WTC11 (cell line): ENCODE results near the gene CABCOCO1. TPM values are rescaled to one million over a fixed set of nuclear protein-coding genes. Genes with fewer than 3 reads are reported as not detected.

Source experiments
- ATAC-seq: fragments of 200-7000 bp; cut with Tn5 transposase; 2 replicates; pipeline ENCODE4 v1.10.0; 2021; ENCODE audit warnings: mild to moderate bottlenecking, moderate library complexity
- CTCF ChIA-PET: fragments of 300-600 bp; sonication (Branson Sonifier 250); formaldehyde crosslinking; loops from one replicate; lab custom pipeline; 2021; ENCODE audit warnings: antibody characterized with exemption; lab: Charles Lee
- POLR2A ChIA-PET: fragments of 350-600 bp; sonication (Branson Sonifier 250); formaldehyde crosslinking; loops from one replicate; lab custom pipeline; 2021; ENCODE audit warnings: antibody characterized with exemption; lab: Charles Lee
- DNase-seq: peaks from one replicate; pipeline ENCODE4 v3.0.0; 2021; ENCODE audit warnings: low spot score
- H3K27ac Mint-ChIP-seq: 2 replicates; pipeline ENCODE4 v1.8.0; 2021; ENCODE audit warnings: mixed read lengths
- H3K27me3 Mint-ChIP-seq: 2 replicates; pipeline ENCODE4 v1.8.0; 2021; ENCODE audit warnings: low read depth, mild to moderate bottlenecking, moderate library complexity, mixed read lengths
- H3K36me3 Mint-ChIP-seq: 2 replicates; pipeline ENCODE4 v1.8.0; 2021; ENCODE audit warnings: mixed read lengths
- H3K4me1 Mint-ChIP-seq: 2 replicates; pipeline ENCODE4 v1.8.0; 2022; ENCODE audit warnings: mixed read lengths
- H3K4me3 Mint-ChIP-seq: 2 replicates; pipeline ENCODE4 v1.8.0; 2021; ENCODE audit warnings: mild to moderate bottlenecking, moderate library complexity, mixed read lengths
- H3K9me3 Mint-ChIP-seq: 2 replicates; pipeline ENCODE4 v1.8.0; 2021; ENCODE audit warnings: mixed read lengths
- EMX1 ChIP-seq: fragments of 250-450 bp; sonication (Bioruptor Pico); IDR thresholded peaks from 2 replicates; pipeline ENCODE4 v1.8.0; 2021; ENCODE audit warnings: mild to moderate bottlenecking
- ESRRA ChIP-seq: sonication (generic); formaldehyde crosslinking; IDR thresholded peaks from 2 replicates; pipeline ENCODE4 v1.8.1; 2022; ENCODE audit warnings: mild to moderate bottlenecking, missing genetic modification reagents, borderline replicate concordance
- ETV6 ChIP-seq: sonication (generic); formaldehyde crosslinking; IDR thresholded peaks from 2 replicates; pipeline ENCODE4 v1.8.1; 2022; ENCODE audit warnings: mild to moderate bottlenecking, missing genetic modification reagents
- FOXJ3 ChIP-seq: sonication (generic); formaldehyde crosslinking; IDR thresholded peaks from 2 replicates; pipeline ENCODE4 v1.9.0; 2021; ENCODE audit warnings: missing genetic modification reagents, mild to moderate bottlenecking, borderline replicate concordance
- GRHL2 ChIP-seq: fragments of 250-450 bp; sonication (Bioruptor Pico); IDR thresholded peaks from 2 replicates; pipeline ENCODE4 v1.8.0; 2022; ENCODE audit warnings: mild to moderate bottlenecking, moderate library complexity; ENCODE audit not compliant: insufficient replicate concordance, severe bottlenecking
- NFATC4 ChIP-seq: fragments of 250-450 bp; sonication (Bioruptor Pico); IDR thresholded peaks from 2 replicates; pipeline ENCODE4 v1.9.0; 2021; ENCODE audit warnings: mild to moderate bottlenecking
- NR2C2 ChIP-seq: sonication (generic); formaldehyde crosslinking; IDR thresholded peaks from 2 replicates; pipeline ENCODE4 v1.8.0; 2022; ENCODE audit warnings: mild to moderate bottlenecking, missing genetic modification reagents
- OVOL2 ChIP-seq: fragments of 250-450 bp; sonication (Bioruptor Pico); IDR thresholded peaks from 2 replicates; pipeline ENCODE4 v1.9.0; 2021; ENCODE audit warnings: mild to moderate bottlenecking, borderline replicate concordance
- PRRX2 ChIP-seq: fragments of 250-450 bp; sonication (Bioruptor Pico); IDR thresholded peaks from 2 replicates; pipeline ENCODE4 v1.8.0; 2021; ENCODE audit warnings: mild to moderate bottlenecking
- SMAD3 ChIP-seq: sonication (generic); formaldehyde crosslinking; IDR thresholded peaks from 2 replicates; pipeline ENCODE4 v1.8.0; 2022; ENCODE audit warnings: missing genetic modification reagents, mild to moderate bottlenecking, borderline replicate concordance
- SMAD4 ChIP-seq: sonication (generic); formaldehyde crosslinking; IDR thresholded peaks from 2 replicates; pipeline ENCODE4 v1.8.0; 2022; ENCODE audit warnings: mild to moderate bottlenecking, missing genetic modification reagents
- ZNF121 ChIP-seq: sonication (generic); formaldehyde crosslinking; IDR thresholded peaks from 2 replicates; pipeline ENCODE4 v1.8.0; 2023; ENCODE audit warnings: missing genetic modification reagents
- ZNF396 ChIP-seq: fragments of 250-450 bp; sonication (Bioruptor Pico); IDR thresholded peaks from 2 replicates; pipeline ENCODE4 v1.8.0; 2021; ENCODE audit warnings: mild to moderate bottlenecking, moderate library complexity, borderline replicate concordance
- total RNA-seq: library from RNA; stranded (reverse); gene quantifications from 3 replicates; pipeline ENCODE4 v1.2.3, GENCODE V29; 2021
- TF ChIP-seq, protein P1 (sequence below): sonication (generic); formaldehyde crosslinking; IDR thresholded peaks from 2 replicates; pipeline ENCODE4 v1.8.1; 2023; ENCODE audit warnings: mild to moderate bottlenecking, missing genetic modification reagents, borderline replicate concordance
- TF ChIP-seq, protein P2 (sequence below): sonication (generic); formaldehyde crosslinking; IDR thresholded peaks from 2 replicates; pipeline ENCODE4 v1.8.0; 2023; ENCODE audit warnings: missing genetic modification reagents
- TF ChIP-seq, protein P3 (sequence below): fragments of 250-450 bp; sonication (Bioruptor Pico); IDR thresholded peaks from 2 replicates; pipeline ENCODE4 v1.9.0; 2021; ENCODE audit warnings: mild to moderate bottlenecking, borderline replicate concordance
- TF ChIP-seq, protein P4 (sequence below): fragments of 250-450 bp; sonication (Bioruptor Pico); IDR thresholded peaks from 2 replicates; pipeline ENCODE4 v2.1.2; 2022; ENCODE audit warnings: mild to moderate bottlenecking, moderate library complexity
- TF ChIP-seq, protein P5 (sequence below): sonication (generic); formaldehyde crosslinking; IDR thresholded peaks from 2 replicates; pipeline ENCODE4 v1.8.0; 2022; ENCODE audit warnings: mild to moderate bottlenecking, missing genetic modification reagents
- TF ChIP-seq, protein P6 (sequence below): sonication (generic); formaldehyde crosslinking; IDR thresholded peaks from 2 replicates; pipeline ENCODE4 v1.8.0; 2023; ENCODE audit warnings: missing genetic modification reagents, mild to moderate bottlenecking, borderline replicate concordance
- TF ChIP-seq, protein P7 (sequence below): sonication (generic); formaldehyde crosslinking; IDR thresholded peaks from 2 replicates; pipeline ENCODE4 v1.8.0; 2022; ENCODE audit warnings: mild to moderate bottlenecking, missing genetic modification reagents

Gene CABCOCO1
- total RNA-seq, 1 experiment from 2014 or later: not detected

DNA sequence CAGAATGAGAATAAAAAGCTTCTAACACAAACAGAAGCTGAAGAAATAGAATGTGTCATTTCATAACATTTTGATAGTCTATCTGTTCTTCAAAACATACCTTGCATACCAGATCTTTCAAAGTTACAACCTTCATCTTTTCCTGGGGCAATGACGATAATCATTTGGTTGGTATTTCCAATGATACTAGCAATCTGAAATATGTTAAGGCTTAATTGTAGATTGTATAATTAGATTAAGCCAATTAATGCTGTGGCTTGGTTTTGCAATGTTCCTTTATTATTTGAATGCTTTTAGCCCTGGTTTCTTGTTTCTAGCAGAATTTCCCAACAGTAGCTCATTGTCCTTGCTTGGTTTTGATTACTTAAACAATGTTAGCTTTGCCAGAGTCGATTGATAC is 84.6 kb downstream of the CABCOCO1 start (continued):
- TF ChIP-seq, protein P1, sequence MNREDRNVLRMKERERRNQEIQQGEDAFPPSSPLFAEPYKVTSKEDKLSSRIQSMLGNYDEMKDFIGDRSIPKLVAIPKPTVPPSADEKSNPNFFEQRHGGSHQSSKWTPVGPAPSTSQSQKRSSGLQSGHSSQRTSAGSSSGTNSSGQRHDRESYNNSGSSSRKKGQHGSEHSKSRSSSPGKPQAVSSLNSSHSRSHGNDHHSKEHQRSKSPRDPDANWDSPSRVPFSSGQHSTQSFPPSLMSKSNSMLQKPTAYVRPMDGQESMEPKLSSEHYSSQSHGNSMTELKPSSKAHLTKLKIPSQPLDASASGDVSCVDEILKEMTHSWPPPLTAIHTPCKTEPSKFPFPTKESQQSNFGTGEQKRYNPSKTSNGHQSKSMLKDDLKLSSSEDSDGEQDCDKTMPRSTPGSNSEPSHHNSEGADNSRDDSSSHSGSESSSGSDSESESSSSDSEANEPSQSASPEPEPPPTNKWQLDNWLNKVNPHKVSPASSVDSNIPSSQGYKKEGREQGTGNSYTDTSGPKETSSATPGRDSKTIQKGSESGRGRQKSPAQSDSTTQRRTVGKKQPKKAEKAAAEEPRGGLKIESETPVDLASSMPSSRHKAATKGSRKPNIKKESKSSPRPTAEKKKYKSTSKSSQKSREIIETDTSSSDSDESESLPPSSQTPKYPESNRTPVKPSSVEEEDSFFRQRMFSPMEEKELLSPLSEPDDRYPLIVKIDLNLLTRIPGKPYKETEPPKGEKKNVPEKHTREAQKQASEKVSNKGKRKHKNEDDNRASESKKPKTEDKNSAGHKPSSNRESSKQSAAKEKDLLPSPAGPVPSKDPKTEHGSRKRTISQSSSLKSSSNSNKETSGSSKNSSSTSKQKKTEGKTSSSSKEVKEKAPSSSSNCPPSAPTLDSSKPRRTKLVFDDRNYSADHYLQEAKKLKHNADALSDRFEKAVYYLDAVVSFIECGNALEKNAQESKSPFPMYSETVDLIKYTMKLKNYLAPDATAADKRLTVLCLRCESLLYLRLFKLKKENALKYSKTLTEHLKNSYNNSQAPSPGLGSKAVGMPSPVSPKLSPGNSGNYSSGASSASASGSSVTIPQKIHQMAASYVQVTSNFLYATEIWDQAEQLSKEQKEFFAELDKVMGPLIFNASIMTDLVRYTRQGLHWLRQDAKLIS (CRISPR knock-in tag): no peak

DNA sequence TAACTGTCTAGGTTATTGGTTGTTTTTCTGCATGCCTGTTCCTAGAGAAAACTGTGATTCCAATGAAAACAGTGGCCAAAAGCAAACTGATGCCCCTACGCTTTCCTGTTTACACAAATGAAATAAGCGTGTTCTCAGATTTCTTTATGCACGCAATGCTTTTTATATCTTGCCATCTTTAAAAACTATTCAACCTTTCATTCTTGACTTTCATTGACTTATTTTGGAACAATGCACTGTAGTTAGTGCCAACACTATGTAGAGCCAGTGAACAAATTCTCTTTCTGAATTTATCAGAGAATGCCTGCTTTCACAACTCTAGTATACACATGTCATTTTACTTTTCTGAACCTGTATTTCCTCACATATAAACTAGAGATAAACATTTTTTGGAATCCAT is 86.6 kb downstream of the CABCOCO1 start:
- ChIA-PET POLR2A (no interaction called here), CTCF (interaction anchor here (0.6 kb wide), 1 partner anchor 148 kb away, joined by 4 read pairs; no protein-coding TSS in a partner anchor)
- Mint-ChIP-seq H3K36me3 (no peaks in the 10 kb centered on the region), H3K27ac (no peak overlapping the region), H3K4me3 (no peak overlapping the region), H3K9me3 (peaks cover 4% of the 10 kb centered on the region), H3K4me1 (peaks cover 30% of the 10 kb centered on the region), H3K27me3 (no peaks in the 10 kb centered on the region)
- DNase-seq (no peak), ATAC-seq (no peak)
- TF ChIP-seq, protein P2, sequence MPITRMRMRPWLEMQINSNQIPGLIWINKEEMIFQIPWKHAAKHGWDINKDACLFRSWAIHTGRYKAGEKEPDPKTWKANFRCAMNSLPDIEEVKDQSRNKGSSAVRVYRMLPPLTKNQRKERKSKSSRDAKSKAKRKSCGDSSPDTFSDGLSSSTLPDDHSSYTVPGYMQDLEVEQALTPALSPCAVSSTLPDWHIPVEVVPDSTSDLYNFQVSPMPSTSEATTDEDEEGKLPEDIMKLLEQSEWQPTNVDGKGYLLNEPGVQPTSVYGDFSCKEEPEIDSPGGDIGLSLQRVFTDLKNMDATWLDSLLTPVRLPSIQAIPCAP (CRISPR knock-in tag): no peak
- TF ChIP-seq, protein P3, sequence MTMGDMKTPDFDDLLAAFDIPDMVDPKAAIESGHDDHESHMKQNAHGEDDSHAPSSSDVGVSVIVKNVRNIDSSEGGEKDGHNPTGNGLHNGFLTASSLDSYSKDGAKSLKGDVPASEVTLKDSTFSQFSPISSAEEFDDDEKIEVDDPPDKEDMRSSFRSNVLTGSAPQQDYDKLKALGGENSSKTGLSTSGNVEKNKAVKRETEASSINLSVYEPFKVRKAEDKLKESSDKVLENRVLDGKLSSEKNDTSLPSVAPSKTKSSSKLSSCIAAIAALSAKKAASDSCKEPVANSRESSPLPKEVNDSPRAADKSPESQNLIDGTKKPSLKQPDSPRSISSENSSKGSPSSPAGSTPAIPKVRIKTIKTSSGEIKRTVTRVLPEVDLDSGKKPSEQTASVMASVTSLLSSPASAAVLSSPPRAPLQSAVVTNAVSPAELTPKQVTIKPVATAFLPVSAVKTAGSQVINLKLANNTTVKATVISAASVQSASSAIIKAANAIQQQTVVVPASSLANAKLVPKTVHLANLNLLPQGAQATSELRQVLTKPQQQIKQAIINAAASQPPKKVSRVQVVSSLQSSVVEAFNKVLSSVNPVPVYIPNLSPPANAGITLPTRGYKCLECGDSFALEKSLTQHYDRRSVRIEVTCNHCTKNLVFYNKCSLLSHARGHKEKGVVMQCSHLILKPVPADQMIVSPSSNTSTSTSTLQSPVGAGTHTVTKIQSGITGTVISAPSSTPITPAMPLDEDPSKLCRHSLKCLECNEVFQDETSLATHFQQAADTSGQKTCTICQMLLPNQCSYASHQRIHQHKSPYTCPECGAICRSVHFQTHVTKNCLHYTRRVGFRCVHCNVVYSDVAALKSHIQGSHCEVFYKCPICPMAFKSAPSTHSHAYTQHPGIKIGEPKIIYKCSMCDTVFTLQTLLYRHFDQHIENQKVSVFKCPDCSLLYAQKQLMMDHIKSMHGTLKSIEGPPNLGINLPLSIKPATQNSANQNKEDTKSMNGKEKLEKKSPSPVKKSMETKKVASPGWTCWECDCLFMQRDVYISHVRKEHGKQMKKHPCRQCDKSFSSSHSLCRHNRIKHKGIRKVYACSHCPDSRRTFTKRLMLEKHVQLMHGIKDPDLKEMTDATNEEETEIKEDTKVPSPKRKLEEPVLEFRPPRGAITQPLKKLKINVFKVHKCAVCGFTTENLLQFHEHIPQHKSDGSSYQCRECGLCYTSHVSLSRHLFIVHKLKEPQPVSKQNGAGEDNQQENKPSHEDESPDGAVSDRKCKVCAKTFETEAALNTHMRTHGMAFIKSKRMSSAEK: no peak
- TF ChIP-seq, protein P4, sequence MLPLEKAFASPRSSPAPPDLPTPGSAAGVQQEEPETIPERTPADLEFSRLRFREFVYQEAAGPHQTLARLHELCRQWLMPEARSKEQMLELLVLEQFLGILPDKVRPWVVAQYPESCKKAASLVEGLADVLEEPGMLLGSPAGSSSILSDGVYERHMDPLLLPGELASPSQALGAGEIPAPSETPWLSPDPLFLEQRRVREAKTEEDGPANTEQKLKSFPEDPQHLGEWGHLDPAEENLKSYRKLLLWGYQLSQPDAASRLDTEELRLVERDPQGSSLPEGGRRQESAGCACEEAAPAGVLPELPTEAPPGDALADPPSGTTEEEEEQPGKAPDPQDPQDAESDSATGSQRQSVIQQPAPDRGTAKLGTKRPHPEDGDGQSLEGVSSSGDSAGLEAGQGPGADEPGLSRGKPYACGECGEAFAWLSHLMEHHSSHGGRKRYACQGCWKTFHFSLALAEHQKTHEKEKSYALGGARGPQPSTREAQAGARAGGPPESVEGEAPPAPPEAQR (CRISPR knock-in tag): no peak
- TF ChIP-seq NR2C2 (CRISPR knock-in tag) (no peak), NFATC4 (CRISPR knock-in tag) (no peak), ZNF121 (CRISPR knock-in tag) (no peak), SMAD3 (no peak), PRRX2 (CRISPR knock-in tag) (no peak), GRHL2 (CRISPR knock-in tag) (no peak), ETV6 (CRISPR knock-in tag) (no peak), OVOL2 (CRISPR knock-in tag) (no peak), EMX1 (no peak), FOXJ3 (CRISPR knock-in tag) (no peak), ZNF396 (CRISPR knock-in tag) (no peak), SMAD4 (CRISPR knock-in tag) (no peak), ESRRA (CRISPR knock-in tag) (no peak)
- TF ChIP-seq, protein P5, sequence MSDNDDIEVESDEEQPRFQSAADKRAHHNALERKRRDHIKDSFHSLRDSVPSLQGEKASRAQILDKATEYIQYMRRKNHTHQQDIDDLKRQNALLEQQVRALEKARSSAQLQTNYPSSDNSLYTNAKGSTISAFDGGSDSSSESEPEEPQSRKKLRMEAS (CRISPR knock-in tag): no peak
- TF ChIP-seq, protein P6, sequence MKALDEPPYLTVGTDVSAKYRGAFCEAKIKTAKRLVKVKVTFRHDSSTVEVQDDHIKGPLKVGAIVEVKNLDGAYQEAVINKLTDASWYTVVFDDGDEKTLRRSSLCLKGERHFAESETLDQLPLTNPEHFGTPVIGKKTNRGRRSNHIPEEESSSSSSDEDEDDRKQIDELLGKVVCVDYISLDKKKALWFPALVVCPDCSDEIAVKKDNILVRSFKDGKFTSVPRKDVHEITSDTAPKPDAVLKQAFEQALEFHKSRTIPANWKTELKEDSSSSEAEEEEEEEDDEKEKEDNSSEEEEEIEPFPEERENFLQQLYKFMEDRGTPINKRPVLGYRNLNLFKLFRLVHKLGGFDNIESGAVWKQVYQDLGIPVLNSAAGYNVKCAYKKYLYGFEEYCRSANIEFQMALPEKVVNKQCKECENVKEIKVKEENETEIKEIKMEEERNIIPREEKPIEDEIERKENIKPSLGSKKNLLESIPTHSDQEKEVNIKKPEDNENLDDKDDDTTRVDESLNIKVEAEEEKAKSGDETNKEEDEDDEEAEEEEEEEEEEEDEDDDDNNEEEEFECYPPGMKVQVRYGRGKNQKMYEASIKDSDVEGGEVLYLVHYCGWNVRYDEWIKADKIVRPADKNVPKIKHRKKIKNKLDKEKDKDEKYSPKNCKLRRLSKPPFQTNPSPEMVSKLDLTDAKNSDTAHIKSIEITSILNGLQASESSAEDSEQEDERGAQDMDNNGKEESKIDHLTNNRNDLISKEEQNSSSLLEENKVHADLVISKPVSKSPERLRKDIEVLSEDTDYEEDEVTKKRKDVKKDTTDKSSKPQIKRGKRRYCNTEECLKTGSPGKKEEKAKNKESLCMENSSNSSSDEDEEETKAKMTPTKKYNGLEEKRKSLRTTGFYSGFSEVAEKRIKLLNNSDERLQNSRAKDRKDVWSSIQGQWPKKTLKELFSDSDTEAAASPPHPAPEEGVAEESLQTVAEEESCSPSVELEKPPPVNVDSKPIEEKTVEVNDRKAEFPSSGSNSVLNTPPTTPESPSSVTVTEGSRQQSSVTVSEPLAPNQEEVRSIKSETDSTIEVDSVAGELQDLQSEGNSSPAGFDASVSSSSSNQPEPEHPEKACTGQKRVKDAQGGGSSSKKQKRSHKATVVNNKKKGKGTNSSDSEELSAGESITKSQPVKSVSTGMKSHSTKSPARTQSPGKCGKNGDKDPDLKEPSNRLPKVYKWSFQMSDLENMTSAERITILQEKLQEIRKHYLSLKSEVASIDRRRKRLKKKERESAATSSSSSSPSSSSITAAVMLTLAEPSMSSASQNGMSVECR (CRISPR knock-in tag): no peak
- TF ChIP-seq, protein P7, sequence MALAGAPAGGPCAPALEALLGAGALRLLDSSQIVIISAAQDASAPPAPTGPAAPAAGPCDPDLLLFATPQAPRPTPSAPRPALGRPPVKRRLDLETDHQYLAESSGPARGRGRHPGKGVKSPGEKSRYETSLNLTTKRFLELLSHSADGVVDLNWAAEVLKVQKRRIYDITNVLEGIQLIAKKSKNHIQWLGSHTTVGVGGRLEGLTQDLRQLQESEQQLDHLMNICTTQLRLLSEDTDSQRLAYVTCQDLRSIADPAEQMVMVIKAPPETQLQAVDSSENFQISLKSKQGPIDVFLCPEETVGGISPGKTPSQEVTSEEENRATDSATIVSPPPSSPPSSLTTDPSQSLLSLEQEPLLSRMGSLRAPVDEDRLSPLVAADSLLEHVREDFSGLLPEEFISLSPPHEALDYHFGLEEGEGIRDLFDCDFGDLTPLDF (CRISPR knock-in tag): no peak
